Activated CD8-positive, alpha-beta T cell treated with anti-CD3 and anti-CD28 coated beads, Interleukin-2, amount 10 ng/mL, durations not matched to agents 7 days and 5 days (primary cell): ENCODE measurements around the gene CYBA. TPM values are rescaled to one million over a fixed set of nuclear protein-coding genes. Genes with fewer than 3 reads are reported as not detected.
A peak's percentile ranks its signal among the peaks of the same experiment; 100 is the strongest.

ENCODE experiments used
- ATAC-seq: fragments of 150-1000 bp; cut with Tn5 transposase; one replicate; pipeline ENCODE4 v1.10.0; 2021; ENCODE audit warnings: moderate library complexity
- CTCF ChIA-PET: fragments of 350-600 bp; sonication (Branson Sonifier 250); formaldehyde crosslinking; loops from one replicate; lab custom pipeline; 2021; ENCODE audit warnings: antibody characterized with exemption; lab: Charles Lee
- POLR2A ChIA-PET: fragments of 350-600 bp; sonication (Branson Sonifier 250); formaldehyde crosslinking; loops from one replicate; lab custom pipeline; 2021; ENCODE audit warnings: antibody characterized with exemption; lab: Charles Lee
- DNase-seq: peaks from one replicate; pipeline ENCODE4 v3.0.0-alpha.2; 2020
- H3K27ac Mint-ChIP-seq: one replicate; pipeline ENCODE4 v1.8.0; 2021; ENCODE audit warnings: mild to moderate bottlenecking, mixed read lengths
- H3K27me3 Mint-ChIP-seq: one replicate; pipeline ENCODE4 v1.8.0; 2021; ENCODE audit warnings: low read depth, mixed read lengths
- H3K36me3 Mint-ChIP-seq: one replicate; pipeline ENCODE4 v1.8.0; 2021; ENCODE audit warnings: low read depth, mixed read lengths
- H3K4me1 Mint-ChIP-seq: one replicate; pipeline ENCODE4 v1.8.0; 2021; ENCODE audit warnings: low read depth, mixed read lengths
- H3K4me3 Mint-ChIP-seq: one replicate; pipeline ENCODE4 v1.8.0; 2021; ENCODE audit warnings: mild to moderate bottlenecking, mixed read lengths
- H3K9me3 Mint-ChIP-seq: one replicate; pipeline ENCODE4 v1.8.0; 2022; ENCODE audit warnings: mixed read lengths; ENCODE audit not compliant: insufficient read depth
- total RNA-seq, 2 experiments: library from RNA; stranded (reverse); gene quantifications; one replicate each; pipeline ENCODE4 v1.2.3, GENCODE V29; 2021

The CYBA gene
- total RNA-seq, 2 experiments from 2014 or later, result 568 to 599 TPM

- ChIA-PET CTCF (no interaction called here), POLR2A (no interaction called here)
- peaks cover 18% of the 10 kb centered on the region for H3K4me1 Mint-ChIP-seq
- peaks cover 23% of the 10 kb centered on the region for H3K36me3 Mint-ChIP-seq
- H3K9me3 Mint-ChIP-seq, result no peaks in the 10 kb centered on the region
- DNase-seq, result no peak
- H3K4me3 Mint-ChIP-seq, result no peak overlapping the region
- no peak overlapping the region for H3K27ac Mint-ChIP-seq
- no peak for ATAC-seq
- H3K27me3 Mint-ChIP-seq, result no peaks in the 10 kb centered on the region
Observed at GRCh38 chr16:88659160-88659559, 8.3 kb upstream of the CYBA start.

GRCh38 chr16:88658714-88659113 is 7.9 kb upstream of the CYBA start:
- CTCF ChIA-PET, result no interaction called here

GRCh38 chr16:88657371-88657770 is 6.5 kb upstream of the CYBA start:
- Mint-ChIP-seq H3K4me1 (peaks cover 19% of the 10 kb centered on the region), H3K9me3 (no peaks in the 10 kb centered on the region), H3K27me3 (no peaks in the 10 kb centered on the region), H3K4me3 (no peak overlapping the region), H3K36me3 (peaks cover 23% of the 10 kb centered on the region), H3K27ac (no peak overlapping the region)
- CTCF ChIA-PET, result no interaction called here
- POLR2A ChIA-PET, result no interaction called here
- no peak for DNase-seq
- ATAC-seq, result no peak

More at GRCh38 chr16:88658714-88659113, 7.9 kb upstream of the CYBA start:
- peaks cover 23% of the 10 kb centered on the region for H3K36me3 Mint-ChIP-seq
- POLR2A ChIA-PET, result no interaction called here
- no peaks in the 10 kb centered on the region for H3K27me3 Mint-ChIP-seq
- H3K4me1 Mint-ChIP-seq, result peaks cover 16% of the 10 kb centered on the region
- no peaks in the 10 kb centered on the region for H3K9me3 Mint-ChIP-seq
- ATAC-seq (no peak), DNase-seq (no peak)
- no peak overlapping the region for H3K4me3 Mint-ChIP-seq
- no peak overlapping the region for H3K27ac Mint-ChIP-seq

- CTCF ChIA-PET, result no interaction called here
- no peak overlapping the region for H3K4me3 Mint-ChIP-seq
- H3K27me3 Mint-ChIP-seq, result no peaks in the 10 kb centered on the region
- DNase-seq, result no peak
- no peaks in the 10 kb centered on the region for H3K9me3 Mint-ChIP-seq
- peaks cover 20% of the 10 kb centered on the region for H3K36me3 Mint-ChIP-seq
- peaks cover 20% of the 10 kb centered on the region for H3K4me1 Mint-ChIP-seq
- POLR2A ChIA-PET, result no interaction called here
- H3K27ac Mint-ChIP-seq, result no peak overlapping the region
- no peak for ATAC-seq
Observed at GRCh38 chr16:88656291-88656980, 5.6 kb upstream of the CYBA start.

- H3K36me3 Mint-ChIP-seq, result peaks cover 17% of the 10 kb centered on the region
- H3K4me3 Mint-ChIP-seq, result no peak overlapping the region
- CTCF ChIA-PET, result no interaction called here
- no peak for ATAC-seq
- no peak overlapping the region for H3K27ac Mint-ChIP-seq
- DNase-seq, result no peak
- peaks cover 19% of the 10 kb centered on the region for H3K4me1 Mint-ChIP-seq
- H3K9me3 Mint-ChIP-seq, result no peaks in the 10 kb centered on the region
- POLR2A ChIA-PET, result no interaction called here
- no peaks in the 10 kb centered on the region for H3K27me3 Mint-ChIP-seq
Observed at GRCh38 chr16:88655733-88656281, 5.0 kb upstream of the CYBA start.

- no peaks in the 10 kb centered on the region for H3K9me3 Mint-ChIP-seq
- ChIA-PET CTCF (no interaction called here), POLR2A (no interaction called here)
Observed at GRCh38 chr16:88655053-88655732, 4.3 kb upstream of the CYBA start.

GRCh38 chr16:88654363-88655052 is 3.7 kb upstream of the CYBA start:
- Mint-ChIP-seq H3K27me3 (no peaks in the 10 kb centered on the region), H3K4me3 (no peak overlapping the region), H3K9me3 (no peaks in the 10 kb centered on the region), H3K27ac (peak overlapping the region; percentile 20), H3K4me1 (peaks cover 20% of the 10 kb centered on the region), H3K36me3 (peaks cover 18% of the 10 kb centered on the region)
- ATAC-seq (no peak), DNase-seq (no peak)
- ChIA-PET CTCF (no interaction called here), POLR2A (no interaction called here)

More at GRCh38 chr16:88655053-88655732, 4.3 kb upstream of the CYBA start:
- H3K27me3 Mint-ChIP-seq, result no peaks in the 10 kb centered on the region
- no peak overlapping the region for H3K4me3 Mint-ChIP-seq
- DNase-seq, result no peak
- H3K36me3 Mint-ChIP-seq, result peaks cover 18% of the 10 kb centered on the region
- peak overlapping the region; percentile 20 for H3K27ac Mint-ChIP-seq
- ATAC-seq, result no peak
- H3K4me1 Mint-ChIP-seq, result peaks cover 20% of the 10 kb centered on the region

- Mint-ChIP-seq H3K9me3 (no peaks in the 10 kb centered on the region), H3K27ac (peak overlapping the region; percentile 65), H3K4me1 (peaks cover 26% of the 10 kb centered on the region), H3K27me3 (no peaks in the 10 kb centered on the region), H3K36me3 (peaks cover 20% of the 10 kb centered on the region), H3K4me3 (no peak overlapping the region)
- ChIA-PET CTCF (no interaction called here), POLR2A (no interaction called here)
- ATAC-seq (no peak), DNase-seq (no peak)
Observed at GRCh38 chr16:88653596-88654362, 2.9 kb upstream of the CYBA start.

- H3K27me3 Mint-ChIP-seq, result no peaks in the 10 kb centered on the region
- peaks cover 26% of the 10 kb centered on the region for H3K4me1 Mint-ChIP-seq
- CTCF ChIA-PET, result no interaction called here
- POLR2A ChIA-PET, result no interaction called here
- H3K4me3 Mint-ChIP-seq, result no peak overlapping the region
- ATAC-seq (no peak), DNase-seq (no peak)
- H3K36me3 Mint-ChIP-seq, result peaks cover 19% of the 10 kb centered on the region
- peak overlapping the region; percentile 65 for H3K27ac Mint-ChIP-seq
- H3K9me3 Mint-ChIP-seq, result no peaks in the 10 kb centered on the region
Observed at GRCh38 chr16:88653101-88653500, 2.2 kb upstream of the CYBA start.

- Mint-ChIP-seq H3K4me3 (no peak overlapping the region), H3K27ac (peak overlapping the region; percentile 65)
- CTCF ChIA-PET, result no interaction called here
Observed at GRCh38 chr16:88652762-88653063, 1.9 kb upstream of the CYBA start.

GRCh38 chr16:88651989-88652761 is 1.3 kb upstream of the CYBA start:
- peaks cover 26% of the 10 kb centered on the region for H3K4me1 Mint-ChIP-seq
- peaks cover 19% of the 10 kb centered on the region for H3K36me3 Mint-ChIP-seq
- ChIA-PET CTCF (no interaction called here), POLR2A (interaction anchor here (0.9 to 3.0 kb wide), 2 partner anchors 11 to 50 kb away, joined by 3 to 26 read pairs; partner anchors contain the start of gene MVD)
- ATAC-seq, result no peak
- H3K27me3 Mint-ChIP-seq, result no peaks in the 10 kb centered on the region
- peak overlapping the region; percentile 93 for H3K4me3 Mint-ChIP-seq
- H3K9me3 Mint-ChIP-seq, result no peaks in the 10 kb centered on the region
- no peak for DNase-seq
- H3K27ac Mint-ChIP-seq, result peak overlapping the region; percentile 94

More at GRCh38 chr16:88652762-88653063, 1.9 kb upstream of the CYBA start:
- POLR2A ChIA-PET, result interaction anchor here (0.9 kb wide), 1 partner anchor 10 kb away, joined by 3 read pairs; the partner anchor contains the start of gene MVD
- no peak for ATAC-seq
- Mint-ChIP-seq H3K27me3 (no peaks in the 10 kb centered on the region), H3K36me3 (peaks cover 19% of the 10 kb centered on the region), H3K9me3 (no peaks in the 10 kb centered on the region), H3K4me1 (peaks cover 26% of the 10 kb centered on the region)
- DNase-seq, result no peak
